IPS-NIHi7 (cell line): ENCODE results near the gene LPIN1.
"Not testable (repeated sequence)": the region's sequence is repeated elsewhere in the genome, so short reads cannot be mapped to it uniquely, and the experiment has no call there.

Experiments used
- DNase-seq: peaks from one replicate; pipeline ENCODE4 v3.0.0; 2012; ENCODE audit warnings: mixed read lengths; ENCODE audit errors: extremely low spot score

The LPIN1 gene

DNA sequence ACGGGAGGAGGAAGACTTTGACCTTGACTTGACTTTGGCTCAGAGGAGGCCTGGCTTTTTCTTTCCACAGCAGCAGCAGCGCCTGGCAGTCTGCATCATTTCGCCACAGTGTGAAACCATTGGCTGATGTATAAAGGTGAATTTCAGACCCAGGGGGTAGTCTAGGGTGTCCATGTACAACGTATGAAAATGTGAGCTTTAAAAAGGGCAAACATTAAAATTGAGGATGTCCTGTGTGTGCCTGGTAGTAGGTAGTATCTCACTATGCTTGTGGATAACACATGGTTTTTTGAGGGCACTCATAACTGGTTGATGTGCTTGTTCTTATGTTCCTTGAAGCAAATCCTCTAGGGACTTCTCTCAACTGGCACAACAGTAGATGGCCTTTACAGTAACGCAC lies 86.1 kb downstream of the LPIN1 start:
- no peak for DNase-seq

DNA sequence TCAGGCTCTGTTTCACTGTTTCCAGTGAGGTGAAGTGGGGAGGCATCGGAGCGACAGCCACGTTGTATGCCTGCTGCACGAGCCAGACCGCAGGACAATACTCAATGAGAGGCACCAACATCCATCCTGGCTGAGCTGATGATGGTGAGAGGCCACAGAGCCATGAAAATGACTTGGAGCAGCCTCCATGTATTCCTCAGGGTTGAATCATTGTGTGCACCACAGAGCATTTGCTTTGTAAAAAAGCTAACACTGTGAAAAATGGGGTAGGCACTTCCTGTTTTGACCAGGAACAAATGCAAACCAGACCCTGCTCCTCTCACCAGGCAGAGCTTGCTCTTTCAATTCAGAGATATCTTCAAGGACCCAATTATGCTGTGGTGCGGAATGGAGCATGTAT lies 87.2 kb downstream of the LPIN1 start:
- DNase-seq = no peak

DNA sequence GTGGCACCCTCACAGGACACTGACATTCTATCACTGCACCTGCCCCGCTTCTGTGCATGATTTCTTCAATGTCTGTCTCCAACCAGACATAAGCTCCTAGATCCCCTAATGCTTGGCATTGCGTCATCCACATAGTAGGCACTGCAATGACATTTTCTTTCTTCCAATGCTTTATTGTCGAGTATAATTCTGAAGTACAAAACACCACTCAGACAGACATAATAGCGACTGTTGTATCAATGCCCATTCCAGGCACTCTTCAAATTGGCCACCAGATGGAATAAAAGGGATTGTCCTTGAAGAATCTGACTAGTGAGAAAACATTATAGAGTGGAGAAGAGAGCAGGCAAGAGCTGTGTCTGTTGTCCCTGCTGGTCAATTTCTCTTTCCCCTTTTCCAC lies 89.0 kb downstream of the LPIN1 start:
- DNase-seq = no peak

DNA sequence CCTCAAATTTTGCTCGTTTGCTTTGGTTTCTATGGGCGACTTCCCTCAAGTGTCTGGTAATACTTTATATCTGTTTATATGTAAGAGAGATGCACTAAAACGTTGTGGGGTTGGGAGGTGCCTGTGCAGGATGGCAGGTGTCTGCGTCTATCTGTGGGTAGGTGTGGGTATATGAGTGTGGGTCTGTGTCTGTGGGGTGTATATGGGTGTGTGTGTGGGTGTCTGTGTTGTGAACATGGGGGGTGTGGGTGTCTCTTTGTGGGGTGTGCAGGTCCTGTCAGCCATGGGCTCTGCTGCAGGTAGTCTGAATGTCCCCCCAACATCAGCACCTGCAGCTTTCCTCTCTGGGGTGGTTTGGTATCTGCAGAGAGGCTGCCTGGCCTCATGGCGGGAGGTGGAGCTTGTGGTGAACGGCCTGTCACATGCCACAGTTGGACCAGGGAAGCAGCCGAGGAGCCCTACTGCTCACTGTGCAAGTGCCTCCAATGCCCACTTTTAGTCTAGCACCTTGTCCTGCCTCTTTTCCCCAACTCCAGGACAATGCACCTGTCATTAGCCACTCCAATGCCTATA lies 90.3 kb downstream of the LPIN1 start:
- no peak for DNase-seq

DNA sequence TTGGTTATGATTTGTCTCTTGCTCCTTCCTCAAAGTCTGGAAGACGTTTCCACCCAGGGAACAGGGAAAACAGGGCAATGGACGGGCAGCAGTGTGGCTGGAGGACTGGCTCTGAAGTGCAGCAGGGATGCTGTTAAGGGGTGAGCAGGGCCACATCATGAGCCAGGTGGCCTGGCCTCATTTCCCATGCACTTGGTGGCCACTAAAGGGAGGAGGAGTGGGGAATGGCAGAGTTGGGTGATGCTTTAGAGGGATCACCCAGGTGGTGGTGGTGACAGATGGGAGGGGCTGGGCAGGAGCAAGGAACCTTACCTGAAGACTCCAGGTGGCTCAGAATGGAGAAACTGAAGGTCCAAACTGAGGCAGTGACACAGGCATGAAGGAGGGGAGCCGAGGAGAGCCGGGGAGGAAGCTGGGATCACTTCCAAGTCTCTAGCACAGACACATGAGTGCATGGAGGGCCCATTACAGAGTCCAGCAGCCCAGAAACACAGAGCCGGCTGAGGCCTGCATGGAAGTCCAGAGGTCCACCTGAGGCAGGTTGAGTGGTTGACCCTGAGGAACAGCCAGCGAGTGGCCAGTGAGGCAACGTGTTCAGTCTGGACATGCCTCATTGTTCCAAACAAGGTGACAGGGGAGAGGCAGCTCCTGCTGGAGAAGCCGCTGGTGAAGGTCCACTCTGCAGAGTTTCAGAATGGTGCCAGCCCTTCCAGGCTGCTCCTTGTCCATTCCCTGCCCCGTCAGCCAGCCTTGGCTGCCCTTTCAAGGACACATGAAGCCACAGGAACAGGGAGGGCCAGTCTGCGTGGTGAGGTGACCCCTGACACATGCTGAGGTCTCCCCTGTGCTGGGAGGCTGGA lies 91.7 kb downstream of the LPIN1 start:
- DNase-seq = no peak

DNA sequence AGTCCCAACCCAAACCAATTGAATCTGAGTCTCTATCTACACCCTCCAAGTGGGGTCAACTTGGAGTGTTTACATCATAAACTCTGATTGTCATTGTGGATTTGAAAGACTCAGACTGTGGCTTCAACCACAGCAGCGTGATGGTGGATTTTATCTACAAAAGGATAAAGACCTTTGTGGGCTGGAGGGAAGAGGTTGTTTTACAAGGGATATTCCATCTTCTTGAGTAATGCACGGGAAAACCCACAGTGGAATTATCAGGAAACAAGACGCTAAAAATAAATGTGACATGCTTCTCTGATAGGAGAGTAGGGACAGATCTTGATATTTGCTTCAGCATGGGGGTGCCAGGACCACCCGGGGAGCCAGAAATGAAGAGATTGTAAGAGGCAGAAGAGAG lies 93.5 kb downstream of the LPIN1 start:
- DNase-seq = no peak

DNA sequence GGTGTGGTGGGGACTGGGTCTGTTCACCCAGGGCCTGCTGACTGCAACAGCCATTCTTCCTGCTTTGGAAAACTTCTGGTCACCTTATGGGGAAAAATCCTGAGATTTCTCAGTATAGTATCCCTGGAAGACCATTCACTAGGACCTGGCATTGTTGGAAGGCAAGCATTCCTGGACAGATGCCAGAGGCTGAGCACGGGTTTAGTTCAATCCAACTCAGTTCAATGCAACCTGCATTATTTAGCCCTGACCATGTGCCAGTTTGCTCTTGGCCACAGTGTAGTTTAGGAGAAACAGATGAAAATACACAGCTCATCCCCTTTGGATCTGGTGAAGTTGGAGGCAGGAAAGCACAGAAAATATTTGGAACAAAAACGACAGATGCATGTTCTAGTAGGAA lies 95.9 kb downstream of the LPIN1 start:
- no peak for DNase-seq

DNA sequence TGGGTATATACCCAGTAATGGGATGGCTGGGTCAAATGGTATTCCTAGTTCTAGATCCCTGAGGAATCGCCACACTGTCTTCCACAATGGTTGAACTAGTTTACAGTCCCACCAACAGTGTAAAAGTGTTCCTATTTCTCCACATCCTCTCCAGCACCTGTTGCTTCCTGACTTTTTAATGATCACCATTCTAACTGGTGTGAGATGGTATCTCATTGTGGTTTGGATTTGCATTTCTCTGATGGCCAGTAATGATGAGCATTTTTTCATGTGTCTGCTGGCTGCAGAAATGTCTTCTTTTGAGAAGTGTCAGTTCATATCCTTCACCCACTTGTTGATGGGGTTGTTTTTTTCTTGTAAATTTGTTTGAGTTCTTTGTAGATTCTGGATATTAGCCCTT lies 98.4 kb downstream of the LPIN1 start:
- not testable (repeated sequence) for DNase-seq

DNA sequence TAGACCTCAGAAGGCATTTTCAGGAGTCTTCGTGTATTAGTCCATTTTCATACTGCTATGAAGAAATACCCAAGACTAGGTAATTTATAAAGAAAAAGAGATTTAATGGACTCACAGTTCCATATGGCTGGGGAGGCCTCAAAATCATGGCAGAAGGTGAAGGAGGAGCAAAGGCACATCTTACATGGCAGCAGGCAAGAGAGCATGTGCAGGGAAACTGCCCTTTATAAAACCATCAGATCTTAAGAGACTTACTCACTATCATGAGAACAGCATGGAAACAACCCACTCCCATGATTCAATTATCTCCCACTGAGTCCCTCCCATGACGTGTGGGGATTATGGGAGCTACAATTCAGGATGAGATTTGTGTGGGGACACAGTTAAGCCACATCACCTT lies 101.5 kb downstream of the LPIN1 start:
- DNase-seq = not testable (repeated sequence)

DNA sequence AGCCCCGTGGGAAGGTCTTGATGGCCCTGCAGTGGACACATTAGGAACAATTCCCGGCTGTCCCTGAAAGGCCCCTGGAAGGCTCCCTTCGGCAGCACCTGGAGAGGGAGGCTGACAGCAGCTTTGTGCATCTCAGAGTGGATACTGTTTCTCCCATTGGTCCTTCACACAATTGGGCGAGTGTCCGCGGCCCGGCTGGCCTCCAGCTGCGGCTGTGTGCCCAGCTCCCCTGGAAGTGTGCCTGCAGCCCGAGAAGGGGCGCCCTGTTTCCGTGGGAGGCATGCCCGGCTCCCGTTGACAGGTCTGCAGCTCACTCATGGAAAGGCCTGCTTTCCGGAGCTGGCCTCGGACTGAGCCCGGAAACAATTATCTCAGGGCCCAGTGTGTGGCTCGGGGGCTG lies 103.7 kb downstream of the LPIN1 start:
- no peak for DNase-seq

DNA sequence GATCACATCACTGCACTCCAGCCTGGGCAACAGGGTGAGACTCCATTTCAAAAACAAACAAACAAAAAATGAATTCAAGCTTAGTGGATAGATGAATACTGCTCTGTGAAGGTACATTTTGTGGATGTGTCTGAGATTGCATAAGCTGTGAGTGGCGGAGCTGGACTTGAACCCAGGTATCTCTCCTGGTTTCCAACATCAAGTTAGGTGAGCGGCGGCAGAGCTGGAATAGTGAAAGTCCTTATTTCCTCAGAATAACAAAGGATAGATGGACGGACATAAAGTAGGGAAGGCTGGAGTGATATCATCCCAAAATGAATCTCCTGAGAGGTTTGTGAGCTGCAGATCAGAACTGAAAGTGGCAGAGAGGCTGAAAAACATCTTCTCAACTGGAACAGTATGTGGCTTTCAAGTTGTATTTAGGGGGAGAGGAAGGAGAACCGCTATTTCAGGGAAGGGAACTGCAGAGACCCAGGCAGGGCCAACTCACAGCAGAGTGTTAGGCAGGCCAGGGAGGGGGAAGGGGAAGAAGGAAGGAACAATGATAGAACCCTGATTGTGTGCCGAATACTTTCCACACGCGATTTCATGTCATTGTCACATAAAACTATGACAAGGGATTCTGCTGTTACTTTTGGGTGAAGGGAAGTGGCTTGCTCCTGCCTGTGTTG lies 106.2 kb downstream of the LPIN1 start:
- DNase-seq = no peak

DNA sequence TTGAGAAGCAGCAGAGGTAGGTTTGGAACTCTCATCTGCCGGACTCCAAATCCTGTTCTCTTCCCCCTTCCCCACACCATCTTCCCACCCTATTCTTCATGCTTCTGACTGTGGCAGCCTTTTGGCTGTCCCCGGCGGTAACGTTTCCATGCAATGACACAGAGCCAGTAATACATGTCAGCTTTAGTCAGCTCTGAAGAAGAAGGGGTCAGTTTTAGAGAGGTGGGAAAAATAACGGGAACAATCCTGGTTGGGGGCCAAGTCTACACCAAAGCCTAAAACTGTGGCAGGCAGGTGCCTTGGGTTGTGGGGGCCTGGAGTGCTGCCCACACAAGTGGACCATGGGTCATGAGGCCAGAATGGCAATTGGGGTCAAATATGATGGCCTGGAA lies 106.8 kb downstream of the LPIN1 start:
- no peak for DNase-seq

DNA sequence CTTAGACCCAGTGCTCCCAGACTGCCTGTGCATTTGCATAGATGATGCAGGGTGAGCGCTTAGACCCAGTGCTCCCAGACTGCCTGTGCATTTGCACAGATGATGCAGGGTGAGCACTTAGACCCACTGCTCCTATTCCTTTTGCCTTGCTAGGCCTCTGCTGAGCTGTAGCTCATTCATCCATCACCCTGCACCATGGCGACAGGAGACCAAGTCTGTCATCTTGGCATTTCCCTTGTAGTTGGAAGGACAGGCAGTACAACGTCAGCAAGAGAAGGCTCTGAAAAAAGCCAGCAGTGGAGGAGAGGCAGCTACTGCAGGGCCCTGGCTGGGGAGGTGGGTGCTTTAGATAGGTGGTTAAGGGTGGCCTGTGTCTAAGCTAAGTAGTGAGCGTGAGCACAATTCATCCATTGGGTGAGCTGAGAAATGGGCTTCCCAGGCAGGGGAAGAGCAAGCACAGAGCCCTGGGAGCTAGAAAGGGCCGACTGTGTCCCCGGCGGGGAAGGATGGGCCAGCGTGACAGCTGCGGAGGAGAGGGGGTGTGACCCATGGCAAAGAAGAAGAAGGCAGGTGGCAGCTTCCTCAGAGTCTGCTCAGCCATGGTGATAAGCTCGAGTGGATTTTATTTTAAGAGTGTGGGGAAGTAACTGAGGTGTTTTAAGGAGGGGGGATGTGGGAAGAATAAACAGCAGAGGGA lies 108.8 kb downstream of the LPIN1 start:
- no peak for DNase-seq

DNA sequence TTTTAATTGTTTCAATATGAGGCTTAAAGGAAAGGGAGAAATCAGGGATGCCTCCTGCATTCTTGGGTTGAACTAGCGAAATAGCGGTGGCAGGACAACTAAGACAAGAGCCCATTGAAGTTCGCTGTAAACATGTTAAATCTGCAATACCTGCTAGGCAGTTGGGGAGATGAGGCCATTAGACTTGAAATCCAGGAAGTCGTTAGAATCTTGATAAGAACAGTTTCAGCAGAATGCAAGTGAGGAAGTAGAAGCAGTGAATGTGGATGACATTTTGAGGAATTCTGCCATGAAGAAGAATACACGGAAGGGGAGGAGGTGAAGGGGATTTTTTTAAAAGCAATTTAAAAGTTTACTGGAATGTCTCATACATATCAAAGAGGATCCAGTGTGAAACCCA lies 109.7 kb downstream of the LPIN1 start:
- no peak for DNase-seq

DNA sequence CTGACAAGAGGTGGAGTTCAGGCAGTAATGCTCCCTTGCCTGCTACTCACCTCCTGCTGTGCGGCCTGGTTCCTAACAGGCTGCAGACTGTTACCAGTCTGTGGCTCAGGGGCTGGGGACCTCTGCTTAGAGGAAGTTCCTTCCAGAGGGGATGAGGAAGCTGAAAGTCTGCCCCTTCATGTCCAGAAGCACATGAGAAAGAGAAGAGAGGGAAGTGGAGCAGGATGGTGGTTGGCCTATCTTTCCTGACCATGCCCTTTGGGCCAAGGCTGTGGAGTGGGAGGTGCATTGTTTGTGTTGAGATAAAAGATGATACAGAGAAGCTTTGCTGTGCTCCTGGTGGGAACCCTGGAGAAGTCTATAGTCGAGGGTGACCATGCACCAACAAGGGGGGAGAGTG lies 112.5 kb downstream of the LPIN1 start:
- no peak for DNase-seq

DNA sequence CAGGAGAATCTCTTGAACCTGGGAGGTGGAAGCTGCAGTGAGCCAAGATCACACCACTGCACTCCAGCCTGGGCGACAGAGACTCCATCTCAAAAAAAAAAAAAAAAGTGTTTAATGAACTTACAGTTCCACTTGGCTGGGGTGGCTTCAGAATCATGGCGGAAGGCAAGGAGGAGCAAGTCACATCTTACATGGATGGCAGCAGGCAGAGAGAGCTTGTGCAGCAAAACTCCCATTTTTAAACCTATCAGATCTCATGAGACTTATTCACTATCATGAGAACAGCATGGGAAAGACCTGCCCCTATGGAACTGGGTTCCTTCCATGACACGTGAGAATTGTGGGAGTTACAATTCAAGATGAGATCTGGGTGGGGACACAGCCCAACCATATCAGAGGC lies 113.5 kb downstream of the LPIN1 start:
- not testable (repeated sequence) for DNase-seq

DNA sequence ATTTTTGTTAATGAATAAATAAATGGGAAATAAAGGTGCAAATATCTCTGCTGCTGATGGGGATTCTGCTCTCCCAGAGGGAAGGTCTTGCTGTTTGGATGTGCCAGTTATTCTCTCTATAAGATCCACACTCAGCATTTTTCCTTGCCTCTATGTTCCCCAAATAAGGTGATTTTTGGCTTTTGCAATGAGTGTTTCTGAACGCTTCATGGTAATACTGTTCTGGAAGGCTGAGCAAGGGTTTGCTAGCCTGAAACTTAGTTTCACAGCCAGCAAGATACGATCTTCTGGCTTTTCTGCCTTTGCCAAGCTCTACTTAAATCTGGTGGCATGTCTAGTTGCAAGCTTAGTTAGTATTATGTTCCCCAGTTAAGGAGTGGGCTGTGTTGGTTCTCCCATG lies 114.6 kb downstream of the LPIN1 start:
- no peak for DNase-seq

DNA sequence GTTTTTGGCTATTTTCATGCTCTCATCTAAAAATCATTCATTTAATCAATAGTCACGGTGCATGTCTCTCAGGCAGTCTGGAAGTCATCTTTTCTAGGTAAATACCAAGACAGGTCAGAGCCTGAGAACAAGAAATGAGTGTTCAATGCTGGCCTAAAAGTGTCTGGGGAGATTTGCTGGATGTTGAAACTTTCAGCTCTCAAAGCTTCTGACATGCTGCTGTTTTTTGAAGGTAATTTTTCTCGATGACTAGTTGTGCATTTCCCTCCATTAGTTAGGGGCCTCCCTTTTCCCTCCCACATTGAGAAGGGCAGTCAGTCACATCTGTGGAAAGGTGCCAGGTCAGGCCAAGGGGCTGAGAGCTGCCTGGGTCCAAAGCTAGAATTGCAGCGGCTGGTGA lies 115.6 kb downstream of the LPIN1 start:
- no peak for DNase-seq

DNA sequence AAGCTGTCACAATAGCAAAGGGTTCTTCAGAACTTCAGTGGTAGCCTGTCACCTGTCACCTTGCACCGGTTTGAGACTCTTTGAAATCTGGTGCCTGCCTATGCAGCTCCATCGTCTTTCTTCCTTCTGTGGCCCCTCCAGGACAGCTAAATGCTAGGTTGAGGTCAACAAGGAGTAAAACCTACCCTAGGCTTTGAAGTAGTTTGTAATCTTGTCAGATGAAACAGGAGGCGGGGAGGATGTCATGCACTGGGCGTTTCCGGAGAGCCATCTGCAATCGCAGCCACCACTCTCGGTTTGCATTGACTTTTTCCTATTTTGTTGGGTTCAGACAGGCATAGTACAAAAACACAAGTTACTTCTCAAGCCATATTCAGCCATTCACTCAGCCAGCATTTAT lies 116.7 kb downstream of the LPIN1 start:
- DNase-seq = no peak

DNA sequence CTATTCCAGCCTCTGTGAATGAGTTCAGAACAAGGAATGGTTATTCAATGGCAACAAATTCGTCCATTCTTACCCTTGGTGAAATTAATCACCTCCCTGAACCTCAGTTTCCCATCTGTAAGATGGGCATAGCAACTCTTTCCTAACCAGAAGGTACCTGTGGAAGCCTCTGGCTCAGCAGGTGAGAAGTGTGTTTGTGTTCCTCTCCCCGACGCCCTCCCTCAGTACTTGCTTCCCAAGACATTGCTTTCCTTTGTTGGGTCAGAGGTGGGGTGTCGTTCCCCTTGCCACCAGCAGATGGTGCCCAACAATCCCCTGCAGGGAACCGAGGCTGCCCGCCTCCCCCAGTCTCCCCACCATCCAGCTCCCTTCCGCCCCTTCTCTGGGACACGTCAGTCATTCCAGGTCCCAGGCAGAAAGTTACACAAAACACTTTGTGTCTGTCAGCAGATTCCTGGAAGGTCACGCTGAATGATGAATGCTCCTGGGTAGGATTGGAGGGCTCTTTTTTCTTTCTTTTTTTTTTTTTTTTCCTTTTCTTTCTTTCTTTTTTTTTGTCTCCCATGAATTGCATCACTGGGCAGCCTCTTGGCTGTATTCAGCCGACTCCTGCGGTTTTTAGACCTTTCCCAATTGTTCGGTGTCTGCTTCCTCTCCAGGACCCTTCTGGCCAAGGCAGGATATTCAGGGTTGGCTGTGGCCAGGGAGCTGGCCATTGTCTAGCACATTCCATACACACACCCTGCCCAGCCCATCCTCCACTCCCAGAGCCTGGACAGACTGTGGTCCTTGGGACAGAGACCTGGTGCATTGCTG lies 117.3 kb downstream of the LPIN1 start:
- peak; percentile 94 for DNase-seq

DNA sequence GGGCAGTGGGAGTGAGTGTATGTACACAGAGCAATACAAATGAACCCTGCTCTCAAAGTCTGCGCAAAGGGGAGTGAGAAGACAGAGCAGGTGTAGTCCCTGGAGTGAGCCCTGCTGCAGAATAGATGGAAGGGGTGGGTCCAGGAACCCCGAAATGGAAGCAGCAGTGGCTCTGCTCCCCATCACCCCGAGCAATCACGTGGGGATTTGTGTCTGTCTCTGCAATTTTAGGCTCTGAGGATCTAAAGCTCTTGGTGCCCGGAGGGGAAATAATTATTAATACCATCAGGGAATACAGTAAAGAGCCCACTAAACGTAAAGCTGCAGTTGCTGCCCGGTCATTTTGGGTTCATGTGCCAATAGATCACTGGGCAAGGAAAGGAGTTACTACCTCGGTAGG lies 118.3 kb downstream of the LPIN1 start:
- no peak for DNase-seq

DNA sequence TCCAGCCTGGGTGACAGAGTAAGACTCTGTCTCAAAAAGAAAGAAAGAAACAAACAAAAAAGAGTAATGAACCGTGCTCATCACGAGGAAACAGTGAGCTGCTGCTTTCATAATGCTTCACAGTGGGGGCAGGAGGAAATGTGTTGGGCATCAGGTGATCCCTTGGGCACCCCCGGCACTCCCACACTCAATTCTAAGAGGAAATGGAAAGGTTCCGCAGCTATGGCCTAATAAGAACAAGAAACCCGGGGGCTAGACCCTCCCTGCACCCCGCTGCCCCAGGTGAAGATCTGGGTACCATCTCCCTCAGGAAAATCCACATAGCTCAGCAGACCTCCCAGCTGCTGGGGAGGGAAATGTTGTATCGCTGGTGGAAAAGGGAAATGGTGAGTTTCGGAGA lies 118.9 kb downstream of the LPIN1 start:
- no peak for DNase-seq
